Measurements from ENCODE around the gene MPRIP.
A peak's percentile ranks its signal among the peaks of the same experiment; 100 is the strongest.

The MPRIP gene

DNA sequence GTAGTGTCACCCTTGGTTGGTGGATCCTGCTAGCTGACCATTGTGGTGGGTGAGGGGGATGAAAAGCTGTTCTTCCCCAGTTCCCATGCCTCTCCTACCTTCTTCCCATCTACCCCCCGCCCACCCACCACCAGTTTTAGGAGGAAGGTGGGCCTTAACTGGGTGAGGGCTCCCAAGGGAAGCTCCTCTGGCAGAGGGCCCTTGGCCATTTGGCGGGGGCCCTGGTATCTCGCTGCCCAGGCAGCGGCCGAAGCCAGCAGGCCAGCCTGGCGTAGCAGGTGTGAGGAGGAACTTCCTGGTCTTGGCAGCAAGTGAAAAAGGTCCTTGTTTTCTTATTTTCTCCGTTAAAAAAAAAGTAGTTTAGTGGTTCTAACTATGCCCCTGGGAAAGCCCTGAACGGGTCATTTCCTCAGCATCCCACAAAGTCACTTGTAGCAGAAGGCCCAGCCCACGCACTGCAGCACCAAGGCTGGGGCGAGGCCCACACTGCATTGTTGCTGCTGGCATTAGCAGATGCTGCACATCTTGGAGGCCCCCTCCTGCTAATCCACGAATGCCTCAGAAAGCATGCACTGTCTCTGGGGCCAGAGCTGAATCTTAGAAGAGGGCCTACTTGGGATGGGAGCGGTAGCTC lies 72.5 kb downstream of the MPRIP start:
- DNase-seq: no peak

DNA sequence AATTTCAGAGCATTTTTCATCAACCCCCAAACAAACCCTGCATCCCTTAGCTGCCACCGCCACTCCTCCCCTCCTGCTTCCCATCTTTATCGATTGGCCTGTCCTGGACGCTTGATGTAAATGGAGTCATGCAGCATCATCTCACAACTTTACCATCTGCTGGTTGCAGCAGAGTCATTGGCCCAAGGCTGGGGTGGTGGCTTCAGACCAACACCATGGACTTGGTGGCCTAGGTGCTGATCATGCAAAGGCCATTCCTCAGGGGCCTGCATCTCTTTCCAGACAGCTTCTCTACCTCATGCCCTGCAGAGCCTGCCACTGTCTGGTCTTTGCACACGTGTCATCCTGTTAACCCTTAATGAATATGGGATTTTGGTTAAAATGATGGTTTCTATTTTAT lies 73.4 kb downstream of the MPRIP start:
- DNase-seq: no peak

DNA sequence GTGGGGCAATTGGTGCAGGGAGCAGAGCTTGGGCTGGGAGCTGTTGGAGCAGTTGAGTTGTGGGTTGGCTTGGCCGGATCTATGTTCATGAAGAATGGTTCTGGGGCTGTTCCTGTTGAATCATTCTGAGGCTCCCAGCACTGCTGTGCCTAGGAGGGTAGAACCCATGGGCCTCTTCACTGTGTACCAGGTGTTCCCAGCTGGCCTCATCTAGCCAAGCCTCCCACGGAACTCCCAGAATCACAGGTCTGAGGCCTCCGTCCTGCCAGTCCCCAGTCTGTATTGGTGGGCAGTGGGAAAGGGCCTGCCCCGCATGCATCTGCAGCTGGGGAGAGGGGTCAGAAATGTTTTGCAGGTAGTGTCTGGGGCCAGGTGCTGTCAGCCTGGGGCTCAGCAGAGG lies 74.1 kb downstream of the MPRIP start:
- no peak for DNase-seq

GRCh38 chr17:17117923-17118322 lies 75.7 kb downstream of the MPRIP start:
- no peak for DNase-seq

DNA sequence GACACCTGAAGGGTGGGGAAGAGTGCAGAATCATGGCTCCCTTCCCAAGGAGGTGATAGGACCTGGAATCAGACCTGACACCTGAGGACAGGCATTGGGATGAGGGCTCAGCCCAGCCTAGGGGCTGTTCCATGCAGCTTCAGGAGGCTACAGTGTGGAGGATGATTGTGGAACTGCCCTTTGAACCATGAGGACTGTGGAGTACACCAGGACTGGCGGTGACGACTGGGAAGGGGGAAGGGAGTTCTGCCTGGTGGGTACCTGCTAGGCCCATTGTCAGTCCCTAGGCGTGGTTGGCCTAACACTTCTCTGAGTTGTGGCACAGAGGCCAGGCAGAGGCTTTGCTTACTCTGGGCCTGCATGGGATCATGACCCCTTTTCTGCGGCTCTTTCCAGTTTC lies 76.1 kb downstream of the MPRIP start:
- no peak for DNase-seq

- no peak for DNase-seq
Observed at GRCh38 chr17:17119106-17119505, 76.8 kb downstream of the MPRIP start.

DNA sequence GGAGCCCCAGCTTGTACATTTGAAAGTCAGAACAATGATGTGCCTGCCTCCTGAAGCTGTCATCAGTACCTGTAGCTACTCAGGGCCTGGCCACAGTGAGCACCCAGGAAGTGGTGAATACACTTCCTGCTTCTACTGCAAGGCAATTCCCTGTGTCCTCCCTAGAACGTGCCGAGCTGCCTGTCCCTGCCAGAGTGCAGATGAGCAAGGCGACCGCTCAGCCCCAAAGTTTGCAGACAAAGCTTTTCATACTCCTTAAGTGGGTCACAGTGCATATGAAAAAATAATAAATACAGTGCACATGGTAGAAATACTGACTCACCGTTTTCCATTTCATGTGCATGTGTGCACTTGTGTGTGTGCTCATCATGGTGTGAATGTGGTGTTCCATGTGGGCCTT lies 77.3 kb downstream of the MPRIP start:
- peak; percentile 4 for DNase-seq

DNA sequence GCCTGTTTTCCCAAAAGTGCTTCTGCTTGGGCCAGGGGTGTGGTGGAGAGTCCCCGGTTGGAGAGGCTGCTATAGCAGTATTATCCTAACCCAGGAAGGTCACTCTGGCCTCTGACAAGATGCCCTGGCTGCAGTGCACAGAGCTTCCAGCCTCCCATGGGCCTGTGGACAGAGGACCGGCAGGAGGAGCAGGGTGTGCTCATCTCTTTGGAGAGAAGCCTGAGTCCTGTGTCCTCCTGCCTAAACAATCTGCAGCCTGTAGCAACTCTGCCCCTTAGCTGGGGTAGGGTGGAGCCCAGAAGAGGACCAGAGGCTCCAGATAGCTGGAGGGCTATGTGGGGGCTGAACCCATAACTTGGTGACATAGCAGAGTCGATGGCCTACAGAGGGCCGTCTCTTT lies 78.0 kb downstream of the MPRIP start:
- DNase-seq: no peak

DNA sequence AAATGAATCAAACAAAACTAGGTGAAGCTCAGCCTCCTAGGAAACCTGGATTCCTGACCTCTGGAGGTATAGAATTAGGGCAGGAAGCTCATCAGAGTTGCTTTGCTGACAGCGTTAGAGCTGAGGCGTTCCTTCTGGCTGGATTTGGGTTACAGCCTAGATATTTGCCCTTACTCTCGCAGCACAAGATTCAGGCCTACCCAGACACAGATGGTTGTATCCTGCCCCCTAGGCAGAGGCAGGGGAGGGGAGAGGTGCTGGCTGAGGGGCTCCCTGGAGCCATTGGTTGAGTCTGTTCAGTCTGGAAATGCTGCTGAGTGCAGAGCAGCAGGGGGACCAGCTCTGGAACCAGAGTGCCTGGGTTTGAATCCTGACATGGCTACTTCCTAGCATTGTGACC lies 78.4 kb downstream of the MPRIP start:
- no peak for DNase-seq

- no peak for DNase-seq
Observed at GRCh38 chr17:17121162-17121561, 78.9 kb downstream of the MPRIP start.

DNA sequence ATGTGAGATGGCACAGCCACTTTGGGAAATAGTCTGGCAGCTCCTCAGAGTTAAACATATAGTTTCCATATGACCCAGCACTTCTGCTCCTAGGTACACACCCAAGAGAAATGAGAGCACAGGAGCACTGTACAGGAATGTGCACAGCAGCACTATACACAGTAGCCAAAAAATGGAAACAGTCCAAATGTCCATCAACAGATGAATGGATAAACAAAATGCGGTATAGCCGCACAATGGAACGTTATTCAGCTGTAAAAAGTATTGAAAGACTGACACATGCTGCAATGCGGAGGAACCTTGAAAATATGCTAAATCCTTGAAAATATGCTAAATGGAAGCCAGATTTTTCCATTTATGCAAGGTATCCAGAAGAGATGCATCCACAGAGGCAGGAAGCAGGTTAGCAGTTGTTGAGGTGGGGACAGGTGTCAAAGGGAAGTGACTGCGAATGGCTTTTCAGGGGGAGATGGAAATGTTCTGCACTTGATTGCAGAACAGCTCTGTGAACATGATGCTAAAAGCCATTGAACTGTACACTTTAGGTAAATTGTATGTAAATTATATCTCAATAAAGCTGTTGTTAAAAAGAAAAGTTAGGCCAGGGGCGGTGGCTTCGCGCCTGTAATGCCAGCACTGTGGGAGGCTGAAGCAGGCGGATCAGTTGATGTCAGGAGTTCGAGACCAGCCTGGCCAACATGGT lies 80.7 kb downstream of the MPRIP start:
- no peak for DNase-seq

GRCh38 chr17:17124341-17124740 lies 82.1 kb downstream of the MPRIP start:
- no peak for DNase-seq

- DNase-seq: no peak
Observed at GRCh38 chr17:17125136-17126084, 83.2 kb downstream of the MPRIP start.

- no peak for DNase-seq
Observed at GRCh38 chr17:17126131-17127110, 84.2 kb downstream of the MPRIP start.

DNA sequence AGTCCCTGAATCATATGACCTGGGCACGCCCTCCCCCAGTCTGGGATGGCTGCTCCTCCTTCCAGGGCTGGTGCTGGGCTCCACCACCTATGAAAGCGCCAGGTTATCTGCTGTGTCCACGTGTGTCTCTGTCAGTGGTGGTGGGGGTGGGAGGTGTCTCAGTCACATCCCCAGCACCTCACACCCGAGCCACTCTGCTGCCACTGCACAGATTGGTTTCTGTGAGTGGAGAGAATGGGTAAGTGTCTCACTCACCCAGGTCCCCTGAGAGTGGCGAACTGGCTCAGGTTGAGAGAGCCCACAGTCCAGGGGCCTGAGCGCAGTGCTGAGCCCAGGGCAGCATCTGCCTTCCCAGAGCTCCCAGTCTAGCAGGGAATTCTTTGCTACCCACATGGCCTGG lies 84.9 kb downstream of the MPRIP start:
- no peak for DNase-seq

DNA sequence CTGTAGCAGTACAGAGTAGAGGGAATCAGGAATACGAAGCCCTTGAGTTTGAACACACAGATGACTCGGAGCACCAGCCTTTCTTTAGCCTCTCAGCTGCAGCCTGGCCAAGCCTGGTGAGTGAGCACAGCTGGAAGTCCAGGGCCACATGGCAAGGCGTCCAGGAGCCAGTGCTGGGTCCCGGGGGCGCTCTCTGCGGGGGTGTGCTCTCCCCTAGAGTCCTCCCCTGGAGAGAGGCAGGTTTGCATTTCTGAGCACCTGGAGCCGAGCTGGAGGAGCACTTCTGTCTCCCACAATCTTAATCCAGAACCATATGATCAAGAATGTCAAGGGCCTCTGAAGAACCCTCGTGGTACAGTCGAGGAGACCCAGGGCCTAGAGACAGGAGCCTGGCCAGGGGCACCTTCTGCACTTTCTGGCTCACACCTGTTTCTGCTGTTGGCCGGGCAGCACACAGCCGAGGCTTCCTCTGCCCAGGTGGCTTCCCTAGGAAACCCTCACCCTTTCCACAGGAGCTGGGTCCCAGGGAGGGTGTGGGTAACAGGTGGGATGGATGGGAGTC lies 85.6 kb downstream of the MPRIP start:
- no peak for DNase-seq

DNA sequence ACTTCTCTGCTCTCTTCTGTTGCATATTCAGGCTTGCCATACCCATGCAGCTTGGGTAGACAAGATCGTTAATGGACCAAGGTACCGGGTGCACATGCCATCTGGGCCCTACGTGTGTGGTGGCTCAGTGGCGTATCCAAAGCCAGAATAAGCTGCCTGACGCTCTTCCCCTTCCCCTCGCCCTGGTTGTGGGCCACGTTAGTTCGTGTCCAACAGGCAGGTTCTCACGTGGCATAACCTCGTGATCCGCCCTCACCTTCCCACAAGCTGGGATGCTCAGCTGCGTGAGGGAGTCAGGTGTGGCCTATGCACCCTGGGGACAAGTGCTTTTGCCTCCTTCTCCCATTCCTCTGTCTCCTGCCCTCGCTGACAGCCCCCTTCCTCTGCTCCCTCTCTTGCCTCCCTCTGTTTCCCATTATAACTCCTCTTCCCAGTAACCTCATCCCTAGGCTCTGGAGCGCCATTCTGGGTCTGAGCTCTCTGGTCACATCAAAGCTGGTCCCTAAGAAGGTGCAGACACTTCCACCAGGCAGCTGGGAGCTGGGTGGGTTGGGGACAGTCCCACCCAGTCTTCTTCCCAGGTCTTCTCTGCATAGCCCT lies 86.3 kb downstream of the MPRIP start:
- DNase-seq: no peak

- peak; percentile 46 for DNase-seq
Observed at GRCh38 chr17:17129466-17129865, 87.2 kb downstream of the MPRIP start.

GRCh38 chr17:17130077-17130844 lies 88.0 kb downstream of the MPRIP start:
- DNase-seq: no peak

DNA sequence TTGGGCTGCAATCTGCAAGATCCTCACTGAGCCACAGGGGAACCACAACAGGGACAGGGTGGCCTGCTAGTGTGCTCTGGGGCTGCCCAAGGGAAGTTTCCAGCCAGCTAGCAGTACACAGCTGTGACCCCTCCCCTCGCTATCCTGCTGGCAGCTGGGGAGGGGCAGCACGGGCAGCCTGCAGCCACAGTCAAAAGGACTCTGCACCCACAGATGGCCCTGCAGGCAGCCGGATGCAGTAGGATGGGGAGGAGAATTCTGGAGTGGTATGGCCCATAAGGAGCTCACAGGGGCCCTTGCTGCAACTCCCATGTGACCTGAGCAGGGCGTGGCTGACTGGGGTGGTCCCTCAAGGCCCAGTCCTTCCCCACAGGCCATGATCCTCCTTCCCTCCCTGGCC lies 89.6 kb downstream of the MPRIP start:
- no peak for DNase-seq

DNA sequence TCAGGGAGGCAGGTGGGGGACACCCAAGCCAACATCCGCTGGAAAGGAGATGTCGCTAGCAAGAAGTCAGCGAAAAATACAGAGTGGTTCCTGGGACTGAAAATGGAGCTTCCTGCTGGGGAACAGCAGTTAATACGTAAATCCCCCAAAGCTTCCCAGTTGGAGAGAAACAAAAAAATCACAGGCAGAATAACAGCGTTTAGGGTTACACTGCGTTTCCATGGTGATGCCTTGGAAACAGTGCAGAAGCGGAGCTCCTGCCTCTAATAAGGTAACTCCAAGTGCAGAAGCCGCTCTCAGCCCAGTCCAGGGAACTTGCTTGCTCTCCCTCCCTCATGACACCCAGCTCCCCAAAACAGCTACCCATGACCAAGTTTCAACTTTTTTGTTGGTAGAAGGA lies 90.5 kb downstream of the MPRIP start:
- DNase-seq: no peak

All from DMS53 (cell line).